T-helper 22 cell (primary cell): ENCODE results near the gene LRRC15.

Experiments
- DNase-seq: peaks from one replicate; pipeline ENCODE4 v3.0.0-alpha.2; 2020; ENCODE audit warnings: low read depth

The LRRC15 gene

GRCh38 chr3:194316918-194317317, 52.6 kb downstream of the LRRC15 start:
- DNase-seq: no peak

DNA sequence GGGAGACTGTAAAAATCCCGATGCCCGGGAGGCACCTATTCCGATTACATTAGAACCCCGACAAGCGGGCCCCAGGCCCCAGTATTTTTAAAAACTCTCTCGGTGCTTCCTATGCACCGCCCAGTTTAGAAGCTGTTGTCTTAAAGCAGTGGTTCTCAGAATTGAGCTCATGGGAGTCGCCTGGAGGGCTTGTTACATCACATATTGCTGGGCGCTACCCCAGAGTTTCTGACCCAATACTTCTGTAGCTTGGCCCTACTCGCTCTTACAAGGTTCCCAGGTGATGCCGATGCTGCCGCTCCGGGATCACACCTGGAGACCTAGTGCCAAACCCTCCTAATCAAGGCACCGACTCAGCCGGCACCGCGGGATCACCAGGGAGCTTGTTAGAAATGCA, 53.6 kb downstream of the LRRC15 start:
- no peak for DNase-seq

DNA sequence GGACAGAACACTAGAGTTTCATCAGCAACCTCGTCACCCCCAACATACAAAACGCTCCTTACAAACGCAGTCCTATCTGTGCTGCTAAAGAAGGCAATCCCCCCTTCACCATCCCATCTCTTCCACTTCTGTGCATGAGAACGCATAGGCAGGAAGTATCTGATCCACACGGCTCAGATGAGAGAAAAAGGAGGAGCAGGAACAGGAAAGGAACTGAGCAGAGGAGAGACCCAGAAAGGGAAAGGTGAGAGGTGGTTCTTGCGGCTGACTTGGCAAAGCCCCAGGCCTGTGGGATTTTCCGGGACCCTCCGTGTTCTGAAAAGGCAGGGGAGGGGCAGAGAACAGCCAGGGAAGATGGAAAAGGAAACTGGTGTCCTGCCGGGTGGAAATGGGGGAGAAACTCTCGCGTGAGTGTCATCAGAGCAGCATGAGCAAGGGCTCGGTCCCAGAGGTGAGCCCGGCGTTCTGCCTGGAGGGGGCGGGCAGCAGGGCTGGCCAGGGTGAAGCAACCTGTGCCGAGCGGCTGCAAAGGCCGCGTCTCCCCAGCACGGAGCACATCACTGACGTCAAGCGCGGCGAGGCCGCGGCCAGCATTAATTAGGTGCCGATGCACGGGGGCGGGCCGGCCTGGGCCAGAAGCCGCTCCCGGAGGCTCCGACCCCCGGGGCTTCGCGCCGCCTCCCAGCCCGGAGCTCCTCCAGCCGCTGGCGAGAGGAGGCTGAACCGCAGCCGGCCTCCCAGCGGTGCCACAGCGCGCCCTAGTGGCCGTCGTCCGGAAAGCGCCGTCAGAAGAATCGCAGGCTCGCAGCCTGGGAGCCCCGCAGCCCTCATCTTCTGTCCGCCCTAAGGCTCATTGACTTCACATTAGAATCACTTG, 54.2 kb downstream of the LRRC15 start:
- peak; percentile 49 for DNase-seq

- no peak for DNase-seq
Measured at GRCh38 chr3:194314388-194315068, 55.0 kb downstream of the LRRC15 start.

DNA sequence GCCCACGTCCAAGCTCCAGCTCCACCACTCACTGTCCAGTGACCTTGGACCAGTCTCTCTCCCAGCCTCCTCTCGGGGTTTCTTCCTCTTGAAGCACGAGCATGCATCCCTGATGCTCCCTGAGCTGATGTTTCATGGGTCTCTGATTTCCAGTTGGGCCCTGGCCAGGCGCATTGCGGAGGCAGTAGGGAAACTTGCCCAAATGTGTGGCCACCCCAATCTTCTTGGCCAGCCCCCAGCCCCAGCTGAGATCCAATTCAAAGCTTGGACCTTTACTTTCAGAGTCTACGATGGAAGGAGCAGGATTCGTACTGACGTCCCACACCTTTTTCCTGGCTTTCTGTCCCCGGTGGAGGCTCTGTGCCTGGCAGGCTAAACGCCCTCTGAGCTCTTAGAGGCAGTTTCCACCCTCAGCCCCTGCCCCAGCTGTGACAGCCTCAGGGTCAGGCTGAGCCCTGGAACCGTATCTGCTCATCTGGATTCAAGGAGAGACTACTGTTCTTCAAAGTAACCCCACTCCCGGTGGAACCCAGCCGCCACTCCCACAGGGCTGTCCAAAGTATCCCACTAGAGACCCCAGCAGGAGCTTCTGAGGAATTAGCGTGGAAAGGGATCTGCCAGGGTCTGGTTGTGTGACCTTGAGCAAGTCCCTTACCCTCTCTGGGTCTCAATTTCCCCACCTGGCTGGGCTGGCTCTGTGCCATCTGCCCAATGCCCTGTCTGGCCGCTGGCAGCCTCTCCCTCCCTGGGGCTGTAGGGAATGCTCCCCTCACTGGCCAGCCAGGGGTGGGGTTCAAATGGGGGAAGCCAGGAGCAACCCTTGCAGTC, 55.8 kb downstream of the LRRC15 start:
- no peak for DNase-seq

DNA sequence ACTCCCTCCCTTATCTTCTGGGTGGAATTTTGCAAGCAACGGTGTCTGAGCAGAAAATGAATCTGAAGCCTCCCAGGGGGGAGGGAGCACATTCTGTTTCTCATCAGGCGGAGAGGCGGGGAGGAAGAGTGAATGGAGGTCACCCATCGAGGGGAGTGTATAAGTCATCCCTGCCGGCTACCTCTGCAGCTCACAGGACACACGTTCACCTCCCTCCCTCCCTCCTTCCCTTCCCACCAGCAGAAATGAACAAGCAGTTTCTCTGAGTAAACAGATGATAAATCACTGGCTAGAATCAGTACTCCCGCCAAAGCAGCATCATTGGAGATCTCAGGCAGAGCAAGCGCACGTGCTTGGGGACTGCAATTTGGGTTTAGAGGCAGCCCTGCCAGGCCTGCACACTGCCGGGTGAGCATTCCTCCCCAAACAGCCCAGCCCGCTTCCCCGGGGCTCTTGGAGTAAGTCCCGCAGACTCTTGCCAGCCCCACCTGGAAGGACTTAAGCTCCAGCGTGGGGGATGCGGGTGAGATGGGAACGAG, 56.7 kb downstream of the LRRC15 start:
- DNase-seq: no peak

DNA sequence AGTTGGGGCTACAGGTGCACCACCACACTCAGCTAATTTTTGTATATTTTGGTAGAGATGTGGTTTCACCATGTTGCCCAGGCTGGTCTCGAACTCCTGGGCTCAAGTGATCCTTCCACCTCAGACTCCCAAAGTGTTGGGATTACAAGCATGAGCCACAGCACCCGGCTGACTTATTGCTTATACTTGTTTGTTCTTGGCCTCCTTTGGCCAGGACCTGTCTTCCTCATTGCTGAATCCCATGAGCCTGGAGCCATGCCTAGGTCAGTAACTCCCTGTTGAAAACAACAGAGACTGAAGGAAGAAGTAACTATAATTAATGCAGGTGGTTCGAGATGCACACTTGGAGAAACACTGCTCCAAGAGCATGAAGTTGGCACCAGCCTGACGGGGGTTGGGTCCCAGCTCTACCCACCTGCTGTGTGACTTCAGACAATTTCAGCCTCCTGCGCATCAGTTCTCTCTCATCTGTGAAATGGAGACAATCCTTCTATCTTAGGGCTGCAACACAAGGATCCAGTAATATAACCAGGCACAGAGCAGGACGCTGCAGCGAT, 57.3 kb downstream of the LRRC15 start:
- DNase-seq: no peak

- no peak for DNase-seq
Measured at GRCh38 chr3:194311000-194311399, 58.5 kb downstream of the LRRC15 start.

DNA sequence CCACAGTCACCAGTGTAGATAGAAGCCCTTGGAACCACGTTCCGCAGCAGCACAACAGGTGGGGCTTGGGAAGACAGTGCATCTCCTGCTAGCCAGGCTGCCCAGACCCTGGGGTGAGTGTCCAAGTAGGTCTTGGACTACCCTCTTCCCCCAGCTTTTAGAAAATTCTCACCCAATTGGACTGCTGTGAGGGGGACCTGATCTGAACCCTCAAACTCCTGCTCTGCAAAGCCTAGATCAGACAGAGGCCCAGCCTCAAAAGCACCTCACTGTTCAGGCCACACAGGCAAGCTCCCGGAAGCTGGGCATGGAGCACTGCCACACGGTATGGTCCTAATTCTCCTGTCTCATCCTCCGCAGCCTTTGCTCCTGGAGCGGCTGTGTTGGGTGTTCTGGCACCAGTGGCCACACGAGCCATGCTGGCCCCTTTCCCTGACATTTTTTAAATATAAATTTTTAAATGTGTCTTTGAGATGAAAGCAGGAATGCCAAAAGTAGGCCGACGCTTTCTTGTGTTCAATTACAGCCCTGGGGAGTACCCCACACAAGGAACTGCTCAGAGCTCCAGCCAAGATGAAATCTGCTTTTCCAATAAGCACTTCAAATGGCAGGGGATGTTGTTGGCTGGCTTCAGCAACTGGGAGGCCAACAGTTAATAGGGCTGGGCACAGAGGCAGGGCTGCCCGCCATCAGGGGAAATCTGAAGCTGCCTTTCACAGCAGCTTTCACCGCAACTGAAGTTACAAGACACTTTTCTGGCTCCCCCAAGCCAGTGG, 59.3 kb downstream of the LRRC15 start:
- DNase-seq: no peak

DNA sequence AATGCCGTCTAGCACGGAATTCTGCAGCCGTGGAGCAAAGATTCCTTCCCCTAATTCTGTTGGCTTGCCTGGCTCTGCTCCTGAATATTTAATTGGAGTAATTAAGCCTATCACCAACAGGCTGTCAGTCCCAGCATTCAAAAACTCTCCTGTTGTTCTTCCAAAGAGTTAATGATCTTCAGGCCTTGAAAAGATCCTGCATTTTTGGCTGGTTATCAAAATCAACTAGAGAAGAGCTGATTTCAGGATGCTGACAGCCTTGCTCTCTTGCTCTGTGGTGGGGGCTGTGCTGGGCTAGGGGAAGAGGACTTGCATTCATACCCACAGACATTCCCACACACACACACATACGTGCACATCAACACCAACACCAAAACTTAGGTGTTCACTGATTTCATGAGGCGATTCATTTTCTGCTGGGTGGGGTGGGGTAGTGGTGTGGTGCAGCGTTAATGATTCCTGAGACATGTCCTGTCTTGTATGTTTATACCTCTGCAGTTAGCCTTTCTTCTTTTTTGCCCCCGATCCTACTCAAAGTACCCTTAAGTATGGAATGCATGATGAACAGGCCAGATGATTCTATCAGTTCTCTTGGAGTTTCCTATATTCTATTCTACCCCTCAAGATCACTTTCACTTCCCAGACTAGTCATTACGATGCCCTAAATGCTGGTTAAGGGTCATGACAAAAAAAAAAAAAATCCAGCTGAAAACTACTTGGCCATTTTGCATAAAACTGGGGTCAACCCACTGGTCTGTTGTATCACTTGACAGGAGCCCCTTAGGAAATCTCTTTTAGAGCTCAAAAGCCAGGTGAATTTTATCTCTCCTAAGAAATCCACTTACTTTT, 60.7 kb downstream of the LRRC15 start:
- DNase-seq: no peak

DNA sequence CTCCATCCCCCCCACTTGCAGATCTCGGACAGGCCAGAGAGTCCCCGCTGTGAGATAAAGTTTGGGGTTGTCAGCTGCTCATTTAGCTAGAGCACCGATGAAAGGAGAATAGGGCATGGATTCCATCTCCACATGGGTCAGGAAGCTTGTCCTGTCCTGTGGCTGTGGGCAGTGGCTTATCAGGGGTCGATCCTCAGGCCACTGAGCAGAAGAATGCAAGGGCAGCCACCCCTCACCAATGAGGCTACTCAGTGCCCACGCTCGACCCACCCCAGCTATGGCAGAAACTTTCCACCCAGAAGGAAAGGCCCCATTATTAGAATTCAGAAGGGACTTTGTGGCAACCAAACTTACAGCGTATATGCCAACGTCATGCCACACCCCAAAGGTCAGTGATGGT, 61.7 kb downstream of the LRRC15 start:
- DNase-seq: no peak

DNA sequence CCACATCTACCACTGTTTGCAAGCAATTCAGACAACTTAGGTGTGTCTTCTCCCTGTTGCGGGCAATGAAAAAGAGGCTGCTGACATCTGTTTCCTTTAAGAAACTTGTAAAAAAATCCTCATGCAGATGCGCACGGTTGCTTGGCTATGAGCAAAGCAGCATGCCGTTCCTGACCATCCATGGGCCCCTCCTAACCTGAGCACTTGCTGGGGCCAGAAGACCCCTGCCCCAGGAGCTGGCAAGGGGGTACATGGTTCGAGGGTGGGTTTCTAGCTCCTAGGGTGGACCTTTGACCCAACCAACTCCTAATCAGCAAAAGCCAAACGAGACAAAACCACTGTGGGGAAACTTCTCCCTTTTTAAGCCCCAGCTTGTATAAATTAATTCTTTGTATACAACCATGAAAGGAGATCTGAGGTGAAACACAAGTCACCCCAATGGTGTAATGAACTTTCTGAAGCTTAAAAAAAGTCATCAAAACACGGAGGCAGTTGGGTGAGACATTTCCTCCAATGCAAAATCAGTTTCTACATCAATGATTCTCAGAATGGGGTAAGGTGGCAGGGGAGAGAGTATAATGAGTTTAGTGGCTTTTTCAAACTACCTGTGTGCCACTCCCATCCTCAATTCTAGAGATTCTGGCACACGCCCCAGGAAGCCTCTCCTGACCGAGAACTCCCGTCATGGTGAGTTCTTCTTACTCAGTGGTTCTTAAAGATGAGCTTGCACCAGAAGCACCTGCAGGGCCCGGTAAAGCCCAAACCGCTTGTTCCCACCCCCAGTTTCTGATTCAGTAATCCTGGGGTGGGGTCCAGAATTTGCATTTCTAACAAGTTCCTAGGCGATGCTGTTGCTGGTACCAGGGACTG, 62.5 kb downstream of the LRRC15 start:
- DNase-seq: no peak

DNA sequence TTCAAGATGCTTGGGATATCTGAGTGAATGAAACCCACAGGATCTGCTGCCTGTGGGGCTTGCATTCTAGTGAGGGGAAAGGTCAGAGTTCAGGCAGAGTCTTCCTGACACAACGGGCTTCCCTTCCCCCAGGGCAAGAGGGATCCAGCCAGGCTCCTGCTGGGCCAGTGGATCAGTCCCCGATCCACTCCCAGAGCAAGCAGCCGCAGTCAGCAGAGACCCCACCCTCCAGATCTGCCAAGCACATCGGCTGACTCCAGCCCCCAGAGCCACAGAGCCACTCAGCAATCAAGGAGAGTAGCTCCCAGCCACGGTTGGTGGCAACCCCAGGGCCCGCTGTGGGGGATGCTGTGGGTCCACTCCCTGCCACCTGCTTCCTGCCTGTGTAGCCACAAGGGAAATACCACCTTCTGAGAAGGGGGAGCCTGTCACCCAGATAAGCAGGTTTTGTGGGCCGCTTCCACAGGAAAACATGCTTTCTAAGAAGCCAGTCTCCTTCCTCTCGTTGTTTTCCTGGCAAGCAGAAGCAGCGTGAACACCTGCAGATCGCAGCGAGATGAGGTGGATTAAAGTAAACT, 63.3 kb downstream of the LRRC15 start:
- peak; percentile 26 for DNase-seq

GRCh38 chr3:194305356-194306108, 64.0 kb downstream of the LRRC15 start:
- no peak for DNase-seq
